ENCODE data around the gene NID1.

DNA sequence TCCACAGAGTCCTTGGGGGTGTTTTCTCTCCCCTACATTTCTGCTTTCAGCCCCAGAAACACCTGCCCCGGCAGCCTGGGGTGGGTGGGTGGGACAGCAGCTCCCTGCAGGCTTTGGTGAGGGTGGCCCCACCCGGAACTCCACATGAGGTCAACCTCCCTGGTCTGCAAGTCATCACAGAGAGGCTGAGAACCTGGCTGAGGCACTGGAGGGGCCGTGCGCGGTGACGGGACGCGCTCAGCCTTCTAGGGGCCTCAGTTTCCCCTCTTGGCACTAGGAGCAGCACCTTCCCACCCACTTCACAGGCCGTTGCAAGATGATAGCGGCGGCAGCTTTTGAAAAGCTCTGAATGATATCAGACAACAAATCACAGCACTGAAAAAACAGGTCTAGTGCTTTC is 37.7 kb upstream of the NID1 start:
- no peak for TF ChIP-seq CTCF (conservative IDR thresholded peaks at IDR 0.05)
- TF ChIP-seq ZFX (IDR thresholded peaks at IDR 0.05), result no peak

Data from C4-2B (cell line).